NCI-H1092 (cell line): ENCODE measurements around the gene CFHR3.
"Not testable (repeated sequence)": the region's sequence is repeated elsewhere in the genome, so short reads cannot be mapped to it uniquely, and the experiment has no call there.

Experiments
- DNase-seq: peaks from one replicate; lab custom pipeline; 2025; lab: John Stamatoyannopoulos, UW

CFHR3 gene

GRCh38 chr1:196774603-196775002, at the start of gene CFHR3:
Gene CFHR3, plus strand, starts transcription at chr1:196774840. Its CDS starts 47 bp downstream, at chr1:196774887.
- DNase-seq: no peak

GRCh38 chr1:196732526-196732925, 42.1 kb upstream of the CFHR3 start:
- DNase-seq: no peak

GRCh38 chr1:196733091-196733970, 41.3 kb upstream of the CFHR3 start:
- DNase-seq: no peak

- no peak for DNase-seq
Measured at GRCh38 chr1:196734006-196734405, 40.6 kb upstream of the CFHR3 start.

GRCh38 chr1:196734460-196734859, 40.2 kb upstream of the CFHR3 start:
- DNase-seq: no peak

- no peak for DNase-seq
Measured at GRCh38 chr1:196738730-196739129, 35.9 kb upstream of the CFHR3 start.

- DNase-seq: peak; percentile 49
Measured at GRCh38 chr1:196743244-196743643, 31.4 kb upstream of the CFHR3 start.

- DNase-seq: not testable (repeated sequence)
Measured at GRCh38 chr1:196765019-196765740, 9.5 kb upstream of the CFHR3 start.

GRCh38 chr1:196769823-196770222, 4.8 kb upstream of the CFHR3 start:
- not testable (repeated sequence) for DNase-seq

GRCh38 chr1:196773713-196774112, 927 bp upstream of the CFHR3 start:
- DNase-seq: no peak

- no peak for DNase-seq
Measured at GRCh38 chr1:196774175-196774574, 465 bp upstream of the CFHR3 start.

- DNase-seq: no peak
Measured at GRCh38 chr1:196777603-196778002, 3.0 kb downstream of the CFHR3 start.

- no peak for DNase-seq
Measured at GRCh38 chr1:196779093-196779492, 4.5 kb downstream of the CFHR3 start.

GRCh38 chr1:196791252-196791651, 16.6 kb downstream of the CFHR3 start:
- DNase-seq: not testable (repeated sequence)

- peak; percentile 85 for DNase-seq
Measured at GRCh38 chr1:196794103-196794502, 19.5 kb downstream of the CFHR3 start.

GRCh38 chr1:196797891-196798290, 23.3 kb downstream of the CFHR3 start:
- no peak for DNase-seq

GRCh38 chr1:196801920-196802319, 27.3 kb downstream of the CFHR3 start:
- DNase-seq: not testable (repeated sequence)

GRCh38 chr1:196808529-196809235, 34.0 kb downstream of the CFHR3 start:
- DNase-seq: no peak

- not testable (repeated sequence) for DNase-seq
Measured at GRCh38 chr1:196817442-196817841, 42.8 kb downstream of the CFHR3 start.

- not testable (repeated sequence) for DNase-seq
Measured at GRCh38 chr1:196819531-196819930, 44.9 kb downstream of the CFHR3 start, which contains the start of gene CFHR1. Gene CFHR1, plus strand, starts transcription at chr1:196819731. Its CDS starts 114 bp downstream, at chr1:196819845.

GRCh38 chr1:196827860-196828259, 53.2 kb downstream of the CFHR3 start:
- peak; percentile 17 for DNase-seq
